ENCODE measurements around the gene PIP5K1B. TPM values are rescaled to one million over a fixed set of nuclear protein-coding genes. Genes with fewer than 3 reads are reported as not detected.

PIP5K1B gene
- total RNA-seq, 1 experiment from 2014 or later: 0.16 TPM

DNA sequence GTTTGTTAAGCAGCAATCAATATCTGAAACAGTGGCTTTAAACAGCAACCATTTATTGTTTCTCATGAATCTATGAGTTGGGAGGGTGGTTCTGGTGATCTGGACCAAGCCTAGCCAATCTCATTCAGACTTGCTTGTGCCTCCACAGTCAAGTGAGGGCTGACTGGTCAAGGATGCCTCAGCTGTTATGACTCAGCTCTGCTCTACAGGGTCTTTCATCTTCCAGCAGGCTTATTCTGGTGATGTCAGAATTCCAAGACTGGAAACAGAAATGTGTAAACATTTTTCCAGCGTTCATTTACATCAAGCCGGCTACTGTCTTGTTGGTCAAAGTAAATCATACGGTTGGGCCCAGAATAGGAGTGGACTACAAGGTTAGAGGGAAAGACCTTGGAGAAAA, 2.5 kb upstream of the PIP5K1B start:
- H3K27ac Mint-ChIP-seq (ENCODE audit: low read depth, unreplicated experiment): no peak overlapping the region
- no peaks in the 10 kb centered on the region for H3K4me1 Mint-ChIP-seq (ENCODE audit: insufficient read depth, unreplicated experiment)
- peaks cover 71% of the 10 kb centered on the region for H3K27me3 Mint-ChIP-seq (ENCODE audit: insufficient read depth, unreplicated experiment)
- H3K9me3 Mint-ChIP-seq (ENCODE audit: unreplicated experiment): no peaks in the 10 kb centered on the region
- no peak overlapping the region for H3K4me3 Mint-ChIP-seq (ENCODE audit: unreplicated experiment)
- no TSS peak for BruUV-seq (replicated peaks)
- POLR2A ChIA-PET: no interaction called here
- intact Hi-C loops (cut with micrococcal nuclease): no loop called here
- CTCF ChIA-PET: interaction anchor here (0.7 kb wide), 1 partner anchor 328 kb away, joined by 4 read pairs; no protein-coding TSS in a partner anchor
- DNase-seq (ENCODE audit: unreplicated experiment): no peak
- TF ChIP-seq, protein P1, sequence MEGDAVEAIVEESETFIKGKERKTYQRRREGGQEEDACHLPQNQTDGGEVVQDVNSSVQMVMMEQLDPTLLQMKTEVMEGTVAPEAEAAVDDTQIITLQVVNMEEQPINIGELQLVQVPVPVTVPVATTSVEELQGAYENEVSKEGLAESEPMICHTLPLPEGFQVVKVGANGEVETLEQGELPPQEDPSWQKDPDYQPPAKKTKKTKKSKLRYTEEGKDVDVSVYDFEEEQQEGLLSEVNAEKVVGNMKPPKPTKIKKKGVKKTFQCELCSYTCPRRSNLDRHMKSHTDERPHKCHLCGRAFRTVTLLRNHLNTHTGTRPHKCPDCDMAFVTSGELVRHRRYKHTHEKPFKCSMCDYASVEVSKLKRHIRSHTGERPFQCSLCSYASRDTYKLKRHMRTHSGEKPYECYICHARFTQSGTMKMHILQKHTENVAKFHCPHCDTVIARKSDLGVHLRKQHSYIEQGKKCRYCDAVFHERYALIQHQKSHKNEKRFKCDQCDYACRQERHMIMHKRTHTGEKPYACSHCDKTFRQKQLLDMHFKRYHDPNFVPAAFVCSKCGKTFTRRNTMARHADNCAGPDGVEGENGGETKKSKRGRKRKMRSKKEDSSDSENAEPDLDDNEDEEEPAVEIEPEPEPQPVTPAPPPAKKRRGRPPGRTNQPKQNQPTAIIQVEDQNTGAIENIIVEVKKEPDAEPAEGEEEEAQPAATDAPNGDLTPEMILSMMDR (IDR thresholded peaks at IDR 0.05; ENCODE audit: unreplicated experiment): no peak
- H3K36me3 Mint-ChIP-seq (ENCODE audit: insufficient read depth, unreplicated experiment): no peaks in the 10 kb centered on the region

DNA sequence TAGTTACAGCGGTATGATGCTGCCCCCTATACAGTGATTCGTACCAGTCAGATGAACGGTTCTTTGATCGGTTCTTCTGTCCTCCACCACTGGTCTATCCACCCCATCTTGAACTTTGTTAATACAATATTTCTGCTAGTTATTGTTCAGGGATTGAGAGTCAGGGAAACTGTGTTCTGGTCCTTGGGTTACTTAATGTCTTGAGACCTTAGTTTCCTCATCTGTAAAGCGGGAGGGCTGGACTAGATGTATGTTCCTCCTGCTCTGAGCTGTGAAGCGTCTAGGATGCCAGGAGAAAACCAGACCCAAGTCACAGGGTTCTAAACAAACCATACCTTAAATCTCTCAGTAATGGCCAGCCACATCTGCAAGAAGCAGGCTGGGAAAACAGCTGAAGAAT, 1.4 kb upstream of the PIP5K1B start:
- DNase-seq (ENCODE audit: unreplicated experiment): no peak
- H3K4me1 Mint-ChIP-seq (ENCODE audit: insufficient read depth, unreplicated experiment): no peaks in the 10 kb centered on the region
- H3K9me3 Mint-ChIP-seq (ENCODE audit: unreplicated experiment): no peaks in the 10 kb centered on the region
- no peak overlapping the region for H3K27ac Mint-ChIP-seq (ENCODE audit: low read depth, unreplicated experiment)
- ChIA-PET CTCF (no interaction called here), POLR2A (no interaction called here)
- no peaks in the 10 kb centered on the region for H3K36me3 Mint-ChIP-seq (ENCODE audit: insufficient read depth, unreplicated experiment)
- intact Hi-C loops (cut with micrococcal nuclease): no loop called here
- BruUV-seq (replicated peaks): no TSS peak
- no peak overlapping the region for H3K4me3 Mint-ChIP-seq (ENCODE audit: unreplicated experiment)
- H3K27me3 Mint-ChIP-seq (ENCODE audit: insufficient read depth, unreplicated experiment): peaks cover 74% of the 10 kb centered on the region
- TF ChIP-seq, protein P1 (IDR thresholded peaks at IDR 0.05; ENCODE audit: unreplicated experiment): no peak

DNA sequence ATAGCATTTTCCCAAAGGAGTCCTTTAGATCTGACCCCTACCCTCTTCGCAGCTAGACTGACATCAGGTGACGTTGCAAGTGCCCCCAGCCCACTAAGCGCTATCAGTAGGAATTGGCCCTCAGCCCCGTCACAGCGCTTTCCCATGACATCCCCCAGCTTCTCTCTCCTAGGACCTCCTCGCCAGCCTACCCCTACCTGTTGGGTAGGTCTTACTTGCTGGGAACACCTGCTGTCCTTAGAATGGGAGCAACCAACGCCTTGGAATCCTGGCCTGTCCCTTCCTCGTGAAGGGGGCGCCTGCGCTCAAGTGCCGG, 584 bp upstream of the PIP5K1B start:
- peaks cover 82% of the 10 kb centered on the region for H3K27me3 Mint-ChIP-seq (ENCODE audit: insufficient read depth, unreplicated experiment)
- no peaks in the 10 kb centered on the region for H3K4me1 Mint-ChIP-seq (ENCODE audit: insufficient read depth, unreplicated experiment)
- H3K4me3 Mint-ChIP-seq (ENCODE audit: unreplicated experiment): no peak overlapping the region
- H3K36me3 Mint-ChIP-seq (ENCODE audit: insufficient read depth, unreplicated experiment): no peaks in the 10 kb centered on the region
- BruUV-seq (replicated peaks): no TSS peak
- intact Hi-C loops (cut with micrococcal nuclease): no loop called here
- DNase-seq (ENCODE audit: unreplicated experiment): no peak
- no peak overlapping the region for H3K27ac Mint-ChIP-seq (ENCODE audit: low read depth, unreplicated experiment)
- H3K9me3 Mint-ChIP-seq (ENCODE audit: unreplicated experiment): no peaks in the 10 kb centered on the region
- ChIA-PET CTCF (interaction anchor here (0.6 kb wide), 1 partner anchor 98 kb away, joined by 4 read pairs; no protein-coding TSS in a partner anchor), POLR2A (no interaction called here)
- TF ChIP-seq, protein P1 (IDR thresholded peaks at IDR 0.05; ENCODE audit: unreplicated experiment): no peak

DNA sequence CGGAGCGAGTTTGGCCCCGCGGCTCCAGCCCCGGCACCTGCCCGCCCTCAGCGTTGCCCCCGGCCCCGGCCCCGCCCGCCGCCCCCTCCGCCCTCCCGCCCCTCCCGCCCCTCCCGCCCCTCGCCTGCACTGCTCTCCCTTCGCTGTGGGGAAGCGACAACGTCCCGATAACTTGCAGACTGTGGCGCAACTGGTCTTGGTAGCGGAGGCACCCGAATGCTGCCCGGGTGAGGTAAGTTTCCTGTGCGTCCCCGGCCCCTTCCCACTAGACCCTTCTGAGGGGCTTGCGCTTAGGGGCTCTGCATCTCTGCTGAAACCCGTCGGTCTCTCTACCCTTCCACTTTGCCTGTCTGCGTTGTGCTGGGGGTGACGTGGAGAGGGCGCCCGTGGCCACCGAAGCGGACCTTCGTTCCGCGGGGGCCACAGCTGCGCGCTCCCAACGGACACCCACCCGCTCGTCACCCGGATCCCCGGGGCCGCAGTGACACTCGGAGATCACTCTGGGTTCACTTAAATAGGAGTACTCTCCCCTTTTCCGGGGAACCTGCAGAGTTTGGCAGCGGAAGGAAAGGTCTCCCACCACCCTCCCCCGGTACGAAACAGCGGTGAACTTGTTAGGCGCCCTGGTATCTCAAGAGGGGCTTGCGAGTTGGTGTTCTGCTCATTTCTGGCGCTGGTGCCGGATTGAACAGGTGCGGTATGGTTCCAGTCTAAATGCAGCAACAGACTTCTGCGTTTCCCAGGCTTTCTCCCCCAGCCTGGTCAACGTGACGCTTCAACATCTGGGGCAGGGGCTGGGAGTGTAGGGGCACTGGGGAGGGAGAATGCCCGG, 707 bp downstream of the PIP5K1B start:
- DNase-seq (ENCODE audit: unreplicated experiment): no peak
- intact Hi-C loops (cut with micrococcal nuclease): no loop called here

More for the DNA sequence above, 707 bp downstream of the PIP5K1B start:
- CTCF ChIA-PET: interaction anchor here (0.8 to 1.0 kb wide), 2 partner anchors 126 to 298 kb away, joined by 3 to 4 read pairs; no protein-coding TSS in a partner anchor
- no peaks in the 10 kb centered on the region for H3K9me3 Mint-ChIP-seq (ENCODE audit: unreplicated experiment)
- TF ChIP-seq, protein P1 (IDR thresholded peaks at IDR 0.05; ENCODE audit: unreplicated experiment): no peak
- H3K27ac Mint-ChIP-seq (ENCODE audit: low read depth, unreplicated experiment): no peak overlapping the region
- peaks cover 87% of the 10 kb centered on the region for H3K27me3 Mint-ChIP-seq (ENCODE audit: insufficient read depth, unreplicated experiment)
- no TSS peak for BruUV-seq (replicated peaks)
- H3K4me3 Mint-ChIP-seq (ENCODE audit: unreplicated experiment): peak overlapping the region; percentile 64
- POLR2A ChIA-PET: no interaction called here
- H3K36me3 Mint-ChIP-seq (ENCODE audit: insufficient read depth, unreplicated experiment): no peaks in the 10 kb centered on the region
- H3K4me1 Mint-ChIP-seq (ENCODE audit: insufficient read depth, unreplicated experiment): no peaks in the 10 kb centered on the region

Measured in MCF 10A (cell line).